ACHN (cell line): Measurements from ENCODE around the gene SELENOV.
"Not testable (repeated sequence)": the region's sequence is repeated elsewhere in the genome, so short reads cannot be mapped to it uniquely, and the experiment has no call there.

ENCODE experiments used
- DNase-seq: peaks from one replicate; pipeline ENCODE4 v3.0.0-alpha.2; 2015
- in situ Hi-C: cut with HindIII; loops from 2 replicates; pipeline ENCODE4 v1.10.0; 2017; ENCODE audit warnings: low sequenced_read_pairs, low pct_ligation_motif_present, low pct_unique_long_range_greater_than_20kb

Gene SELENOV, protein sequence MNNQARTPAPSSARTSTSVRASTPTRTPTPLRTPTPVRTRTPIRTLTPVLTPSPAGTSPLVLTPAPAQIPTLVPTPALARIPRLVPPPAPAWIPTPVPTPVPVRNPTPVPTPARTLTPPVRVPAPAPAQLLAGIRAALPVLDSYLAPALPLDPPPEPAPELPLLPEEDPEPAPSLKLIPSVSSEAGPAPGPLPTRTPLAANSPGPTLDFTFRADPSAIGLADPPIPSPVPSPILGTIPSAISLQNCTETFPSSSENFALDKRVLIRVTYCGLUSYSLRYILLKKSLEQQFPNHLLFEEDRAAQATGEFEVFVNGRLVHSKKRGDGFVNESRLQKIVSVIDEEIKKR

DNA sequence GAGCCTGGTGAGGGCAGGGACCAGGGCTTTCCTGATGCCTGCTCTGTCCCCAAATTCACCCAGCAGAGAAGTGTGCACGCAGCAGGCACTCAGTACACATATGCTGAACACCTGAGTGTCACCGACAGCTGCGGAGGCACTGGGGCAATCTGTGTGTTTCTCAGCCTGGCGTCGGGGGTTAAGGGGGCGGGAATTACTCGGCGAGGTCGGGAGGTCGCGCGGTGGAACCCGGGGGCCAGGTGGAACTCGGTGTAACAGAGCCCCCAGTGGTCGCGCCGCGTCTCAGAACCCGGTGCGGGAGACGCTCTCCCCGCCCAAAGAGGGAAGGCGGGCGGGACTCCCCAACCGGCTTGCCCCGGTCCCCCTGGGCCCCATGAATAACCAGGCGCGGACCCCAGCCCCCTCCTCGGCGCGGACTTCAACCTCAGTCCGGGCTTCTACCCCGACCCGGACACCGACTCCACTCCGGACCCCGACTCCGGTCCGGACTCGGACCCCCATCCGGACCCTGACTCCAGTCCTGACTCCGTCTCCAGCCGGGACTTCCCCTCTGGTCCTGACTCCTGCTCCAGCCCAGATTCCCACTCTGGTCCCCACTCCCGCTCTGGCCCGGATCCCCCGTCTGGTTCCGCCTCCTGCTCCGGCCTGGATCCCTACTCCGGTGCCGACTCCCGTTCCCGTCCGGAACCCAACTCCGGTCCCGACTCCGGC lies at the start of gene SELENOV:
SELENOV (plus strand) TSS at position 300 of the 711 bp plus-strand sequence; CDS start at position 374, 74 bp downstream.
- in situ Hi-C loops: no loop called here
- DNase-seq: no peak

DNA sequence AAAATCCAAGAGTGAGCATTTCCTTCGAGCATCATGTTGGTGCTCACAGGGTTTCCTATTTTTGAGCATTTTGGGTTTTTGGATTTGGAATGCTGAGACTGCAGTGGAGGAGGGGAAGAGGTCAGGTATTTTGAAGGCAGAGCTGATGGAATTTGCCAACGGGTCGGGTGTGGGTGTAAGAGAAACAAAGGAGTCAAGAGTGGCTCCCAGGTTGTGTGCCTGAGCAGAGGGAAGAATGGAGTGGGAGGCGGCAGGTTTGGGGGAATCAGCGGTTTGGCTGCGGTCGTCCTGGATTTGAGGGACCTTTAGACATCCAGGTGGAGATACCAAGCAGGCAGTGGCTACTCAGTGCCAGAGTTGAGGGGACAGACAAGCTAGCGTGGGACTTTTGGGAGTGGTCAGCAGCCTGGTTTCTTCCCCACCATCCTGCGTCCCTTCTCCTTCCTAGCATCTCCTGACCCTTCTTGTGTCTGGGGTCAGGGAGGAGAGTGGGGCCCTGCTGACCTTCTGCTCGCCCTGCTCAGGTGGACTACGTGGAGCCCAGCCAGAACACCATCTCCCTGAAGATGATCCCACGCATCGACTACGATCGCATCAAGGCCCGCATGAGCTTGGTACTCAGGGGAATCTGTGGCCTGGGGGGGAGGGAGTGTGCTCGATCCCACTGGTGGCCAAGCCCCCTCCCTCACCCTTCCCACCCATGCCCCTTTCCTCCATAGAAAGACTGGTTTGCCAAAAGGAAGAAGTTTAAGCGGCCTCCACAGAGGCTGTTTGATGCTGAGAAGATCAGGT lies 48.8 kb upstream of the SELENOV start:
- in situ Hi-C loops: no loop called here

DNA sequence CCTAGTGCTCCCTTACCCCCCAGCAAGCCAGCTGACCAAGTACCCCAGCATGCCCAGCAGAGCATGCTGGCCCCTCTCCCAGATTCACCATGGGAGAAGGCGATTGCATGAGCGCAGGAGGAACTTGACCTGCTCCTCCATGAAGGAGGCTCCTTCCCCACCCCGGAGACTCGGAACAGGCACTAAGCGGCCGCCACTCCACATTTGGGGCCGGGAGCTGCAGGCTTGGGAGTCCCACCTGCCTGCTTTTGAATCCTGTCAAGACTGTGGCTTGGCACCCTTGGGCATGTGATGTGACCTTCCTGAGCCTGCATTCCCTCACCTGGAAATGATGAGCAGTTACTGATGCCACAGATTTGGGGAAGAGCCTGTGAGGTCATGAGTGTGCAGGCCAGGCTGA lies 47.0 kb upstream of the SELENOV start:
- DNase-seq: no peak
- in situ Hi-C loops: no loop called here

More for the DNA sequence above, 48.8 kb upstream of the SELENOV start:
- DNase-seq: no peak

DNA sequence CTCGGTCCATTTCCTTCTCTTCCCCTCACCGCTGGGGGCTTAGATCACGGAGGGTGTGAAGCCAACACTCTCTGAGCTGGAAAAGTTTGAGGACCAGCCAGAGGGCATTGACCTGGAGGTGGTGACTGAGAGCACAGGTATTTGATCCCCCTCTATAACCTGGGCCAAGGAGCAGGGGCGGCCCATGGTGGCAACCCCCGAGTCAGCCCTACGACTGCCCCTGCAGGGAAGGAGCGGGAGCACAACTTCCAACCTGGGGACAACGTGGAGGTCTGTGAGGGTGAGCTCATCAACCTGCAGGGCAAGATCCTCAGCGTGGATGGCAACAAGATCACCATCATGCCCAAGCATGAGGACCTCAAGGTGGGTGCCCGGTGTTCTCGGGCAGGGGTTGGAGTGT lies 45.9 kb upstream of the SELENOV start:
- in situ Hi-C loops: no loop called here
- no peak for DNase-seq

DNA sequence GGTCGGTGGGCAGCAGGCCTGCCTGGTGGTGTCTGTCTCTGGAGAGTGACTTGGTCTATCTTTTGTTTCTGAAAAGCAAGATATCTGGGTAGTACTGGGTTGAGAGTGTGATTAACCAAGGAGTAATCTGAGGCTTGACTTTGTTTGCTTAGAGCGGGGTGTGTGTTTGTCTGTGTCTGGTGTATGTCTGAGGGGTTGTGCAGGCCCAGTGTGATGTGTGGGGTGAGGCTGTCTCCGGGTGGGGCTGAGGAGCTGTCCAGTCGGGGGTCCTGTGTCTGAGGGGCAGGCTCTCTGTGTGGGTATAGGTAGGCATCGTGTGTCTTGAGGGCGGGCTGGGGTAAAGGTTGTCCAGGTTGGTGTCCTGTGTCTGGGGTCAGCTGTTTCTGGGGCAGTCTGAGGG lies 45.4 kb upstream of the SELENOV start:
- DNase-seq: no peak
- in situ Hi-C loops: no loop called here

DNA sequence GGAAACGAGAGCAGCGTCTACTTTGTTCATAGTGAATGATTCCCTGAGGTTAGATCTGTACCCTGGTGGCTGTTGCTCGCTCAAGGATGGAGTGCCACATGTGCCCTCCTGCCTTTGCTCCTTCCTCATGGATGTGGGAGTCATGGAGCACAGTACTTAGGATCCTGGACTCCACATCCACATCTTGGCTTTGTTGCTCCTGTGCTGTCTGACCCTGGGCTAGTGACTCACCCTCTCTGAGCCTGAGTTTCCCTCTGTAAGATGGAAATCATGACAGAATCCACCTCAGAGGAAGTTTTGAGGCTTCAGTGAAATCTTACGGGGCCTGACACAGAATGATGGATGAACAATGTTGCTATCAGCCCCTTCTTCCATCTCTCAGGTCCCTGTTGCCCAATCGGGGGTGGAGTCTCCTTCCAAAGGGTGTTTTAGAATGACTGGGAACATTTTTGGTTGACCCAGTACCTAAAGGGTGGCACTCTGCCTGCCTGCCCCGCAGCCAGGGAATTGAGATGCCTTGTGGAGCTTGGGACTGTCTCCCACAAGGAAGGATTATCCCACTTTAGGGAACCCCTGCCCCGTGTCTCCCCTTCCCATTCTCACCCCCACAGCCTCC lies 44.1 kb upstream of the SELENOV start:
- no peak for DNase-seq
- in situ Hi-C loops: no loop called here

DNA sequence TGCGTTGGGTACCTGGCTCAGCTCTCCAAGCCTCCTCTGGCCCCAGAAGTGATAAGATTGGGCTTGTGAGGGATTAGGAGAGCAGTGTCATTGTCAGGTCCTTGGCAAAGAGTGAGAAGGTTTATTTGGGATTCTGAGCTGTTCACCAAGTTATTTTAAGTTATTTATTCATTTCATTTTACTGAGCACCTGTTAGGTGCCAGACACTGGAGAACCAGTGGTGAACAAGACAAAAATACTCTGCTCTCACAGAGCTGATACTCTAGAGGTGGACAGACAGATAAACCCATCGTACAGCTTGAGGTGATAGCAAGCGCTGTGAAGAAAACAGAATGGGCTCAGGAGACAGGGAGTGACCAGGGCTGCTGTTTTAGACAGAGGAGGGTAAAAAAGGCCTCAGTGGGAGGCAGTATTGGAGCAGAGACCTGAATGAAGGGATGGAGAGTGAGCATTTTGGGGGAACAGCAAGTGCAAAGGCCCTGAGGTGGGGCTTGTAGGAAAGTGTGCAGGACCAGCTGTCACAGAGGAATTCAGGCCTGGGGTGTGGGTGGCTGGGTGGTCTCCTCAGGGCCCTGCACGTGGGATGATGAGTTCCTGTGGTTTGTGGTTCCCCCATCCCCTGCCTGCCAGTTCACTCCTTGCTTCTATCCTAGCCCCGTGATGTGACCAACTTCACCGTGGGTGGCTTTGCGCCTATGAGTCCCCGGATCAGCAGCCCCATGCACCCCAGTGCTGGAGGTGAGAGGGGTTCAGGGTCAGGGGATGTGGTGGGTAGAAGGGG lies 43.0 kb upstream of the SELENOV start:
- no peak for DNase-seq
- in situ Hi-C loops: no loop called here

DNA sequence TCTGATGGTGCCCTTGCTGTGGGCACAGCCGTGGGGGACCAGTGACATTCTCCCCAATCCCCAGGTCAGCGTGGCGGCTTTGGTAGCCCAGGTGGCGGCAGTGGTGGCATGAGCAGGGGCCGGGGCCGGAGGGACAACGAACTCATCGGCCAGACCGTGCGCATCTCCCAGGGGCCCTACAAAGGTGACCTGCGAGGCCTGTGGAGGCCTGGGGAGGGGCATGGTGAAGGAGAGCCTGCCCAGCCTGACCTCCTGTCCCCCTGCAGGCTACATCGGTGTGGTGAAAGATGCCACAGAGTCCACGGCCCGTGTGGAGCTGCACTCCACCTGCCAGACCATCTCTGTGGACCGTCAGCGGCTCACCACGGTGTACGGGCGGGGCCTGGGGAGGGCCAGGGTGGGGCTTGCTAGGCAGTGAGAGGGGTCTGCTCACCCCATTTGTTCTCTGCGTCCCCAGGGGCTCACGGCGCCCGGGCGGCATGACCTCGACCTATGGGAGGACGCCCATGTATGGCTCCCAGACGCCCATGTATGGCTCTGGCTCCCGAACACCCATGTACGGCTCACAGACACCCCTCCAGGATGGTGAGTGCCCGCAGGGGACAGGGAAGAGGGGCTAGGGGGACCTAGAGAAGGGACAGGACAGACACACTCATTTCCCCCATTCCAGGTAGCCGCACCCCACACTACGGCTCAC lies 42.0 kb upstream of the SELENOV start:
- in situ Hi-C loops: no loop called here
- no peak for DNase-seq

DNA sequence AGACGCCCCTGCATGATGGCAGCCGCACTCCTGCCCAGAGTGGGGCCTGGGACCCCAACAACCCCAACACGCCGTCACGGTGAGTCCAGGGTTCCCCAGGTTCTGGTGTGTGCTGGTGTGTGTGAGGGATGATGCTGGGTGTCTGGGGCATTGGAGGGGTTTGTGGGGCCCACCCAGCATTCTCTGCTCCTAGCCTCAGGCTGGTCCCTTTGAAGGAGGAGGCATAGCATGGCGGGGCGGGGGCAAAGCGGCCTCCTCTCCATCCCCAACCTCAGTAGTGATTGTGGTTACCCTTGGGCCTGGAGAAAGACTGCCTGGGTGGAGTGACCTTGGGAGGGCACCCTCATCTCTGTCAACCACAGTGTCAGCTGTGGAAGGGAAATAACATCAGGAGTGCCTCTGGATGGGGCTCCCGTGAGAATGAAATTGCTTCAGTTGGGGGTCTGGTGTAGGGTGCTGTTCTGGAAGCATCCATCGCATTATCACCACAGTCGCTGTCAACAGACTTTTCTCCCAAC lies 41.4 kb upstream of the SELENOV start:
- DNase-seq: no peak
- in situ Hi-C loops: no loop called here

DNA sequence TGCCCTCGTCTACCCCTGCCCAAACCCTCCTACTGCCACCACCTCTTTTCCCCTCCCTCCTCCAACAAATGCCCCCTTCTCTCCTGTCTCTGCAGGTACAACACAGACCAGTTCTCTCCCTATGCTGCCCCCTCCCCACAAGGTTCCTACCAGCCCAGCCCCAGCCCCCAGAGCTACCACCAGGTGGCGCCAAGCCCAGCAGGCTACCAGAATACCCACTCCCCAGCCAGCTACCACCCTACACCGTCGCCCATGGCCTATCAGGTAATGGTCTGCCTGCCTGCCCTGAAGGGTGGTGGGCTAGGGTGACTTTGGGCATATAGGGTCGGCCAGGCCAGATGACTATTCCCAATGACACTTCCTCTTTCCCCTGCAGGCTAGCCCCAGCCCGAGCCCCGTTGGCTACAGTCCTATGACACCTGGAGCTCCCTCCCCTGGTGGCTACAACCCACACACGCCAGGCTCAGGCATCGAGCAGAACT lies 40.8 kb upstream of the SELENOV start:
- in situ Hi-C loops: no loop called here
- peak; percentile 37 for DNase-seq

DNA sequence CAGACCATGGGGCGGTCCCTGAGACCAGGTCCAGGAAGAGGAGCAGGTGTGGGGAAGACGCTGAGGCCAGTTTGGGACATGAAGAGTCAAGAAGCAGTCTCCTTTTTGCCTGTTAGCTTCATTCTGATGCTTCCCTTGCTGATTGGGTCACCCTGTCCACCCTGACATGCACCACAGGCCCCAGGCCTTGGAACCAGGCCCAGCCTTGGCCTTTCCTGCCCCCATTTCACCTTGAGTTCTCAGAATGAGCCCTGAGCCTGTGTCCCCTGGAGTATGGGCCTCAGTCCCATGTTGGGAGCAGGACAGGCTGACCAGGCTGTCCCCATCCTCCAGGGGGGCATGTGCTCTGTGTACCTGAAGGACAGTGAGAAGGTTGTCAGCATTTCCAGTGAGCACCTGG lies 39.2 kb upstream of the SELENOV start:
- DNase-seq: no peak
- in situ Hi-C loops: no loop called here

DNA sequence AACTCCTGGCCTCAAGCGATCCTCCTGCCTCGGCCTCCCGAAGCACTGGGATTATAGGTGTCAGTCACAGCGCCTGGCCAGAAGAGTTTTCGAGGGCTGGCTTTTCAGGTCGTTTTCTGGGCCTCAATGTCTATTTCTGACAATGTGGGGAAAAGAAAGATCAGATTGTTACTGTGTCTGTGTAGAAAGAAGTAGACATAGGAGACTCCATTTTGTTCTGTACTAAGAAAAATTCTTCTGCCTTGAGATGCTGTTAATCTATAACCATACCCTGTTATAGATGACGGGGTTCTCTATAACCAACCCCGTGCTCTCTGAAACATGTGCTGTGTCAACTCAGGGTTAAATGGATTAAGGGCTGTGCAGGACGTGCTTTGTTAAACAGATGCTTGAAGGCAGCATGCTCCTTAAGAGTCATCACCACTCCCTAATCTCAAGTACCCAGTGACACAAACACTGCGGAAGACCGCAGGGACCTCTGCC lies 35.6 kb upstream of the SELENOV start:
- in situ Hi-C loops, DNase-seq: not testable (repeated sequence)

DNA sequence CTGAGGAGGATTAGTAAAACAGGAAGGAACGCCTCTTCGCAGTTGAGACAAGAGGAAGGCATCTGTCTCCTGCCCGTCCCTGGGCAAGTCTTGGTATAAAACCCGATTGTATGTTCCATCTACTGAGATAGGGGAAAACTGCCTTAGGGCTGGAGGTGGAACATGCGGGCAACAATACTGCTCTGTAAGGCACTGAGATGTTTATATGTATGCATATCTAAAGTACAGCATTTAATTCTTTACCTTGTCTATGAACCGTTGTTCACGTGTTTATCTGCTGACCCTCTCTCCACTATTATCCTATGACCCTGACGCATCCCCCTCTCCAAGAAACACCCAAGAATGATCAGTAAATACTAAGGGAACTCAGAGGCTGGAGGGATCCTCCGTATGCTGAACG lies 35.0 kb upstream of the SELENOV start:
- in situ Hi-C loops: no loop called here
- DNase-seq: no peak

DNA sequence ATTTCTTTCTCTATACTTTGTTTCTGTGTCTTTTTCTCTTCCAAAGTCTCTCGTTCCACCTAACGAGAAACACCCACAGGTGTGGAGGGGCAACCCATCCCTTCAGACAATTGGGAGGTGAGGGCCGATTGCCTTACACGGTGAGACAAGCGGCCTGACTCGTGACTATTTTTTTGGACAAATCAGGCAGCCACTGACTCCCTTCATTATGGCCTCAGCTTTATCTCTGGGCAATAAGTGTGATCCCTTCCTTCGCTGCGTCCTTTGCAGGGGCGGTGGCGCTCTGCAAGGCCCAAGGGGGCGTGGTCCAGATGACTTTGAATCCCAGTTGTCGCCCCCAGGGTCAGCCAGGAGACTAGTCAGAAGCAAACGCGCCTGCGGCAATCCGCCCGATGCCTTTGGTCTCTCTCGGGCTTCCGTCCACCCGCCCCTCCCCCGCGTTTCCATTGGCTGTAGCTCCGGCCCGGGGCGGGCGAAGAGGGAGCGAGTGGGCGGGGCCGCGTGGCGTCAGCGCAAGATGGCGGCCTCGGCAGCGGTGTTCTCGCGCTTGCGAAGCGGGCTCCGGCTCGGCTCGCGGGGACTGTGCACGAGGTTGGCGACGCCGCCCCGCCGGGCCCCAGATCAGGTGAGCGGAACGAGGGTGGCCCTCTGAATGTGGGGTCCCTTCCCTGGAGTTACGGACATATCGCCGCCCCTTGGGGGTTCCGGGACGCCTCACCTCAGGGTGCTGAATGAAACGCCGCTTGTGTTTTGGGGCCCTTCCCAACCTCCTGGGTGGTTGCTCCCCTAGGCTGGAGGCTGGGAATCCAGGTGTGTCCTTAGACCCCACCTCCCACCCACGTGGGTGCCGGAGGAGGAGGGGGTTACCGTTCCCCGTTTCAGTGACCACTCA lies 34.4 kb upstream of the SELENOV start, which contains the start of gene TIMM50:
TIMM50 (plus strand) TSS at position 502 of the 892 bp plus-strand sequence; CDS start at position 518, 16 bp downstream.
- peak; percentile 93 for DNase-seq
- in situ Hi-C loops: no loop called here

DNA sequence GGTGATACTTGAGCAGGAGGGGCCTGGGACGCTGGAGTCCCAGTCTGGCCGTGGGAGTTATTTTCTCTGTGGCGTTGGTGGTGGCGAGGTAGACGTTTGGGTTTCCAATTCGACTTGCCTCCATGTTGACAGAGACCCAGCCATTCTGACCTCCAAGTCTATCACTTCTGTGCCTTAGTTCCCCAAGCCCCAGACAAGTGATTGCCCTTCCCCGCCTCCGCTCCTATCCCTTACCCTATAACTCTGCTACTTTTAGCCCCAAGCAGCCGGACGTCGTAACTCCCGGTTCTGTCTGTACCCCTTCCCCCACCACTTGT lies 33.8 kb upstream of the SELENOV start:
- in situ Hi-C loops: no loop called here

DNA sequence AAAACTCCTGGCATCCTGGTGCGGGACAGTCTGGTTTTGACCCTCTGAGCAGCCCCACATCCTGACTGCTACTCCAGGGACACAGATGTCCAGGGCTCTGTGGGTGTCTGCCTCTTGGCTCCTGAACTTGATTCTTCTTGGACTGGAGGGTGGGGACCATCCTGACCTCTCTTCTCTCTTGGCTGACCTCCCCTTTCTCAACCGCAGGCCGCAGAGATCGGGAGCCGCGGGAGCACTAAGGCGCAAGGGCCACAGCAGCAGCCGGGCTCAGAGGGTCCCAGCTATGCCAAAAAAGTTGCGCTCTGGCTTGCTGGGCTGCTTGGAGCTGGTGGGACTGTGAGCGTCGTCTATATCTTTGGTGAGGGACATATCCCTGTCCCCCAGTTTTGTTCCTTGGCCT lies 33.3 kb upstream of the SELENOV start:
- DNase-seq: no peak
- in situ Hi-C loops: no loop called here

More for the DNA sequence above, 33.8 kb upstream of the SELENOV start:
- DNase-seq: no peak
